NCI-H345 (cell line): ENCODE measurements around the gene SENP7.
"Not testable (repeated sequence)": the region's sequence is repeated elsewhere in the genome, so short reads cannot be mapped to it uniquely, and the experiment has no call there.

Experiments used
- DNase-seq: peaks from one replicate; lab custom pipeline; 2025; lab: John Stamatoyannopoulos, UW

The SENP7 gene

GRCh38 chr3:101454629-101455028, 58.4 kb downstream of the SENP7 start:
- DNase-seq, result no peak

DNA sequence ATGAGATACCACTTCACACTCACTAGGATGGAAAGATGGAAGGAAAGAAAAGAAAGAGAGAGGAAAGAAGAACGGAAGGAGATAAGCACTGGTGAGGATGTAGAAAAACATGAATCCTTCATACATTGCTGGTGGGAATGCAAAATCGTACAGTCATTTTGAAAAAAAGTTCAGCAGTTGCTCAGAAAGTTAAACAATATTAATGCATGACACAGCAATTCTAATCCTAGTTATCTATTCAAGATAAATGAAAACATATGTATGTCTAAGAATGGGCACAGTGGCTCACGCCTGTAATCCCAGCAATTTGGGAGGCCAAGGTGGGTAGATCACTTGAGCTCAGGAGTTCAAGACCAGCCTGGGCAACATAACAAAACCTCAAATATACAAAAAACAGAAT, 59.1 kb downstream of the SENP7 start:
- DNase-seq, result no peak

- not testable (repeated sequence) for DNase-seq
Measured at GRCh38 chr3:101438641-101439040, 74.4 kb downstream of the SENP7 start.

GRCh38 chr3:101433652-101434051, 79.4 kb downstream of the SENP7 start:
- no peak for DNase-seq

GRCh38 chr3:101423984-101424888, 88.8 kb downstream of the SENP7 start:
- no peak for DNase-seq

GRCh38 chr3:101418851-101419250, 94.2 kb downstream of the SENP7 start:
- no peak for DNase-seq

DNA sequence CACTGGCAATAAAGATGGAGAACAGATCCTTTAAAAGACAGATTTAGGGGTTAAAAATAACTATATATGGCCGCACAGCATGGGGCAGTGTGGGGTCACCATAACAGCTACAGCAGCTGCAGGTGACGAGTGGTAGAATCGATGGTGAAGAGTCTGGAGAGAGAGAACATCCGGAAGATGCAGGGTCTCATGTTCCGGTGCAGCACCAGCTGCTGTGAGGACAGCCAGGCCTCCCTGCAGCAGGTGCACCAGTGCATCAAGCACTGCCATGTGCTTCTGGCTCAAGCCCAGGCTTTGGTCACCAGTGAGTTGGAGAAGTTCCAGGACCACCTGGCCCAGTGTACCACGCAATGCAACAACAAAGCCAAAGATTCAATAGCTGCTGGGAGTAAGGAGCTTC, 98.9 kb downstream of the SENP7 start:
- peak; percentile 14 for DNase-seq

DNA sequence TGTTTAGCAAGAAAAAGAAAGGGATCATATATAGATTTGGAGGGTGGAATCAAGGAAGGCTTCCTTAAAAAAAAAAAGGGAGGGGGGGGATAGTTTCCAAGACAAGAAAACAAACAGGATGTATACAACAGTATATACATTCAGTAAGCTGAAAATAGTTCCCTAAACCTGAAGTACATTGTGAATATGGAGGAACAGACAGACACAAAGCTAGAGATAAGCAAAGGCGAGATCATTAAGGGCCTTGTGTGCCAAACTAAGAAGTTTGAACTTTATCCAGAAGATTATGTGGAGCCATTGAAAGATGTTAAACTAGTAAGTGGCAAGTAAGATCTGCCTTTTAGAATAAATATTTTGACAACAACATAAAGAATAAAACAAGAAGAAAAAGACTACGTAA, 99.4 kb downstream of the SENP7 start:
- no peak for DNase-seq

- no peak for DNase-seq
Measured at GRCh38 chr3:101391413-101391950, 121.5 kb downstream of the SENP7 start.

DNA sequence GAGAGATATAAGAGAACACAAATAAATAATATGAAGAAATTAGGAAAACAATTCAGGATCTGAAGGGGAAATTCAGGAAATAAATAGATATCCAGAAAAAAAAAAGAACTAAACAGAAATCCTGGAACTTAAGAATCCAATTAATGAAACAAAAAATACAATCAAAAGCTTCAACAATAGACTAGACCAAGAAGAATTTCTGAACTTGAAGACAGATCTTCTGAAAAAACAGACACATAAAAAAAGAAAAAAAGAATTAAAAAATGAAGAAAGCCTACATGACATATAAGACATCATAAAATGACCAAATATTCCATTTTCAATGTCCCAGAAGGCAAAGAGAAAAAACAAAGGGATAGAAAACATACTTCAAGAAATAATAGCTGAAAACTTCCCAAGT, 124.3 kb downstream of the SENP7 start:
- DNase-seq, result no peak

- no peak for DNase-seq
Measured at GRCh38 chr3:101387351-101387750, 125.7 kb downstream of the SENP7 start.

- DNase-seq, result no peak
Measured at GRCh38 chr3:101384426-101384825, 128.6 kb downstream of the SENP7 start.

GRCh38 chr3:101383656-101384055, 129.4 kb downstream of the SENP7 start:
- no peak for DNase-seq

GRCh38 chr3:101383156-101383575, 129.8 kb downstream of the SENP7 start:
- no peak for DNase-seq

DNA sequence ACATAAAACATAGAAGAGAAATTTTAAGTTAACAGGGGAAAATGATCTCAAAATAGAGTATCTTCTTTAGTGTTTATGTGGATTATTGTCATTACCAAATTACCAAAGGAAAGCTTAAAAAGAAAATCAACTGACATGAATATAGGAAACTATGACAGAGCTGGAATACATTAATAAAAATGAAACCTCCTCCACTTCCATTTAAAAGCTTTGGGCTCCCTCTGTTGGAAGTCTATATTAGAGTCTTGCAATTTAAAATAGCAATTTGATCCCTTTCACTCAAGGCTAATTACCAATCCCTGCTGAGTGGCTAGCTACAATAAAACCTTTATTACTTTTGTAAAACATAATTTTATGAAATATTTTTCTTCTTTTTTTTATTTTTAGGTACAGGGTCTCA, 131.2 kb downstream of the SENP7 start:
- DNase-seq, result peak; percentile 4

DNA sequence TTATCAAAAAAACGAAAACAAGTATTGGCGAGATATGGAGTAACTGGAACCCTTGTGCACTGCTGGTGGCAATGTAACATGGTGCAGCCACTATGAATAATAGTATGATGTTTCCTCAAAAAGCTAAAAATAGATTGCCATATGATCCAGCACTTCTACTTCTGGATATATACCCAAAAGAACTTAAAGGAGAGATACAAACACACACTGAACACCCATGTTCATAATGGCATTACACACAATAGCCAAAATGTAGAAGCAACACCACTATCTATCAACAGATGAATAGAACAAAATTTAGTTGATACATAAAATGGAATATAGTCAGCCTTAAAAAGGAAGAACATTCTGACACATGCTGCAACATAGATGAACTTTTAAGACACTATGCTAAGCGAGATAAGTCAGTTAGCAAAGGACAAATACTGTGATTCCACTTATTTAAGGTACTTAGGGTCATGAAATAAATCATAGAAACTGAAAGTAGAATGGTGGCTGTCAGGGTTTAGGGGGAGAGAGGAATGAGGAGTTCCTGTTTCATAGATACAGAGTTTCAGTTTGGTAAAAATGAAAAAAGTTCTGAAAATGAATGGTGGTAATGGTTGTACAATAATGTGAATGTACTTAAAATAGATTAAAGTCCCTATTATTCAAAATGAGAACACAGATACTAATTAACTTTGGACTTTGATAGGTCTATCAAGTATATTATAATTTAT, 133.2 kb downstream of the SENP7 start:
- DNase-seq, result no peak

DNA sequence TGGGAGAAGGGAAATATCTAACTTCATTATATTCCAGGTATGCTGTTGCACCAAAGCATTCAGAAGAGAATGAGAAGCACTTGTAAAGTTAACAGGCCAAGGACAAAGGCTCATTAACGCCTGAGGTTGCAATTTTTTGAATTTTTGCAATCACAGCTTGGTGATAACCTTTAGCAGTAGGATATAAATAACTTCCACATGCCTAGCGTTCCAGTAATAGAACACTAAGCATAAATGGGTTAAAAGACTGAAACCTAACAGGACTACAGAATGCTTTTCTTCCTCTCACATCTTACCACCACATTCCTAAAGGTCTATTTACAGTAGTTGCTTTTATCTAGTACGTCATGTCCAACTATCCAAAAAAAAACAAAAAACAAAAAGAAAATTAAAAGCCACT, 135.2 kb downstream of the SENP7 start:
- no peak for DNase-seq

DNA sequence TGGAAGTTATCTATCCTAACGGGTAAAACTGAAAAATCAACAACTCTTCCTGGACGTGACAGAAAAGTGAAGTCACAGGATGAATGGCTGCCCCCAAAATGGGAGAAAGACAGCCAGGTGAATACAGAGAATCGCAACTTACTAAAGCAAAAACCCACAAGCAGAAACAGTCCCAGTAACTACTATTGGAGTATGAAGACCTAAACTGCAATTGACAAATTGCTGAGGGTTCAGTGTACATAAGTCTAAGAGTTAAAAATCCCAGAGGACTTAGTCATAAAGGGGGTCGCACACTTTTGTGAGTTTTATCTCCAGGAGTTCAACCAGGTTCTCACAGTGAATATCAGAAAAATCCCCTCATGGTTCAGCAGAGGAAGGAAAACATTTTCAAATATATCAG, 135.8 kb downstream of the SENP7 start:
- no peak for DNase-seq

GRCh38 chr3:101375586-101375985, 137.4 kb downstream of the SENP7 start:
- no peak for DNase-seq

DNA sequence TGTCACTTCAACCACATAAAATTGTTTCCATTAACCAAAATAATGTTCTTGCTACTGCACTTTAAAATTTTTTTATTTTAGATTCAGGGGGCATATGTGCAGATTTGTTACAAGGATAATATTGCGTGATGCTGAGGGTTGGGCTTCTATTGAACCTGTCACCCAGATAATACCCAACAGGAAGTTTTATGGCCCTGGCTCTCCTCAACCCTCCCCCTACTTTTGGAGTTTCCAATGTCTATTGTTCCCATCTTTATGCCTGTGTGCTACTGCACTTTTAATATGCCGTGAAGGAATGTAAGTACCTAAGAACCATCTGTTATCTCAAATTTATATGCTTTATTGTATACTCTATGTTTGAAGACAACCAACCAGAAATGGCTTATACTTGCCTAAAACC, 150.6 kb downstream of the SENP7 start:
- DNase-seq, result no peak

- no peak for DNase-seq
Measured at GRCh38 chr3:101351829-101352228, 161.2 kb downstream of the SENP7 start.

- no peak for DNase-seq
Measured at GRCh38 chr3:101340591-101340990, 172.4 kb downstream of the SENP7 start.

DNA sequence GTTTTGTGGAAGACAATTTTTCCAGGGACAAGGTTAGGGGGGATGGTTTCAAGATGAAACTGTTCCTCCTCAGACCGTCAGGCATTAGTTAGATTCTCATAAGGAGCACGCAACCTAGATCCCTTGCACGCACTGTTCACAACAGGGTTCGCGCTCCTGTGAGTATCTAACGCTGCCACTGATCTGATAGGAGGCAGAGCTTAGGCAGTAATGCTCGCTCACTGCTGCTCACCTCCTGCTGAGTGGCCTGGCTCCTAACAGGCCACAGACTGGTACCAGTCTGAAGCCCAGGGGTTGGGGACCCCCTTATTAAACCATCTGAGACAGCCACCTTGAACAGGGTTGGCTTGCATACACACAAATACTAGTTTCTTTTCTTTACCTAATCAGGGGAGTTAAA, 179.1 kb downstream of the SENP7 start:
- DNase-seq, result no peak
